Panc1 (cell line): ENCODE data around the gene TRIM37. TPM values are rescaled to one million over a fixed set of nuclear protein-coding genes. Genes with fewer than 3 reads are reported as not detected.

Source experiments
- ATAC-seq: fragments of 200-7000 bp; cut with Tn5 transposase; 2 replicates; pipeline ENCODE4 v1.9.1; 2020; ENCODE audit warnings: mild to moderate bottlenecking, moderate library complexity
- BruUV-seq: library from RNA; stranded (reverse); fragments of 400-500 nt; replicated peaks from 2 replicates; lab custom pipeline; 2021; lab: Mats Ljungman, UMichigan
- CTCF ChIA-PET: fragments of 300-600 bp; sonication (Branson Sonifier 250); formaldehyde crosslinking; loops from one replicate; lab custom pipeline; 2022; ENCODE audit warnings: antibody characterized with exemption; lab: Charles Lee
- POLR2A ChIA-PET: fragments of 300-600 bp; sonication (Branson Sonifier 250); formaldehyde crosslinking; loops from one replicate; lab custom pipeline; 2022; ENCODE audit warnings: antibody characterized with exemption; lab: Charles Lee
- DNase-seq: peaks from one replicate; pipeline ENCODE4 v3.0.0-alpha.2; 2010; ENCODE audit warnings: low read depth, low spot score
- H3K27ac ChIP-seq: 2 replicates; pipeline ENCODE4 v1.5.1; 2011; ENCODE audit warnings: mild to moderate bottlenecking, low read length, inconsistent platforms
- H3K27me3 ChIP-seq: fragments of 200-500 bp; sonication (Bioruptor generic); 2 replicates; pipeline ENCODE4 v1.6.0; 2014; ENCODE audit warnings: low read length, inconsistent platforms; ENCODE audit not compliant: control insufficient read depth, insufficient read depth
- H3K36me3 ChIP-seq: fragments of 200-500 bp; sonication (Bioruptor generic); 2 replicates; pipeline ENCODE4 v1.5.1; 2014; ENCODE audit warnings: inconsistent platforms, mild to moderate bottlenecking, low read length, moderate library complexity; ENCODE audit not compliant: control insufficient read depth, insufficient read depth
- H3K4me1 ChIP-seq: 2 replicates; pipeline ENCODE4 v1.5.1; 2011; ENCODE audit warnings: inconsistent platforms, mild to moderate bottlenecking, low read length, moderate library complexity; ENCODE audit not compliant: control insufficient read depth, insufficient read depth
- H3K4me3 ChIP-seq, 2 experiments: 2 replicates each; pipeline ENCODE4 v1.5.1; 2011 to 2012; ENCODE audit warnings: low read depth in 2 of 2, low read length in 2 of 2, mild to moderate bottlenecking in 2 of 2, inconsistent platforms in 1 of 2, moderate library complexity in 1 of 2
- H3K9me3 ChIP-seq: fragments of 200-500 bp; sonication (Bioruptor generic); 2 replicates; pipeline ENCODE4 v1.5.1; 2014; ENCODE audit warnings: low read depth, mild to moderate bottlenecking, inconsistent platforms, low read length, moderate library complexity; ENCODE audit not compliant: control insufficient read depth, insufficient read depth
- CTCF ChIP-seq: fragments of 450-650 bp; IDR thresholded peaks from 2 replicates; pipeline ENCODE4 v1.5.1; 2017; ENCODE audit warnings: mild to moderate bottlenecking
- POLR2AphosphoS5 ChIP-seq: IDR thresholded peaks from 2 replicates; pipeline ENCODE4 v1.6.1; 2012; ENCODE audit warnings: mild to moderate bottlenecking, low read depth, low read length, moderate library complexity
- SIN3A ChIP-seq: IDR thresholded peaks from 2 replicates; pipeline ENCODE4 v1.6.1; 2012; ENCODE audit warnings: low read depth, mild to moderate bottlenecking, low read length, moderate library complexity, borderline replicate concordance; ENCODE audit not compliant: insufficient read depth
- TCF7L2 ChIP-seq: IDR thresholded peaks from 2 replicates; pipeline ENCODE4 v1.6.1; 2011; ENCODE audit warnings: mild to moderate bottlenecking, low read depth, low read length, inconsistent platforms
- in situ Hi-C: cut with HindIII; loops from 2 replicates; pipeline ENCODE4 v1.10.0; 2016; ENCODE audit warnings: low sequenced_read_pairs, low pct_unique_long_range_greater_than_20kb
- intact Hi-C: fragments of 100-400 bp; cut with micrococcal nuclease; formaldehyde crosslinking; loops from one replicate; pipeline ENCODE4 v1.10.0; 2022; ENCODE audit not compliant: unreplicated experiment
- total RNA-seq: library from RNA; stranded (reverse); gene quantifications from one replicate; pipeline ENCODE4 v1.2.1, GENCODE V29; 2021; ENCODE audit not compliant: unreplicated experiment
- TF ChIP-seq, protein P1 (sequence below), 2 experiments: IDR thresholded peaks; 2 replicates each; pipeline ENCODE4 v1.6.1; 2011 to 2012; ENCODE audit warnings: low read depth in 2 of 2, control low read depth in 1 of 2, low read length in 1 of 2, mild to moderate bottlenecking in 1 of 2, moderate library complexity in 1 of 2; ENCODE audit not compliant: insufficient read depth in 1 of 2

TRIM37 gene
- total RNA-seq, 1 experiment from 2014 or later = 43.3 TPM

- Histone ChIP-seq H3K9me3 (no peaks in the 10 kb centered on the region), H3K4me3 (no peak overlapping the region), H3K4me1 (no peaks in the 10 kb centered on the region), H3K27me3 (no peaks in the 10 kb centered on the region), H3K36me3 (peaks cover 2% of the 10 kb centered on the region; the same call in 1 of the 2 replicates), H3K27ac (no peak overlapping the region)
- intact Hi-C loops = no loop called here
- no peak for DNase-seq
- TF ChIP-seq CTCF = no peak
- BruUV-seq = no TSS peak
- no peak for ATAC-seq
- in situ Hi-C loops = no loop called here
- ChIA-PET CTCF (no interaction called here), POLR2A (no interaction called here)
Measured at GRCh38 chr17:58993311-58993710, 113.4 kb downstream of the TRIM37 start.

- Histone ChIP-seq H3K9me3 (no peaks in the 10 kb centered on the region), H3K36me3 (no peaks in the 10 kb centered on the region; the same call in 1 of the 2 replicates), H3K4me3 (no peak overlapping the region), H3K27me3 (no peaks in the 10 kb centered on the region), H3K27ac (no peak overlapping the region), H3K4me1 (no peaks in the 10 kb centered on the region)
- CTCF ChIA-PET = interaction anchor here (0.7 kb wide), 1 partner anchor 681 kb away, joined by 3 read pairs; no protein-coding TSS in a partner anchor
- TF ChIP-seq, protein P1, sequence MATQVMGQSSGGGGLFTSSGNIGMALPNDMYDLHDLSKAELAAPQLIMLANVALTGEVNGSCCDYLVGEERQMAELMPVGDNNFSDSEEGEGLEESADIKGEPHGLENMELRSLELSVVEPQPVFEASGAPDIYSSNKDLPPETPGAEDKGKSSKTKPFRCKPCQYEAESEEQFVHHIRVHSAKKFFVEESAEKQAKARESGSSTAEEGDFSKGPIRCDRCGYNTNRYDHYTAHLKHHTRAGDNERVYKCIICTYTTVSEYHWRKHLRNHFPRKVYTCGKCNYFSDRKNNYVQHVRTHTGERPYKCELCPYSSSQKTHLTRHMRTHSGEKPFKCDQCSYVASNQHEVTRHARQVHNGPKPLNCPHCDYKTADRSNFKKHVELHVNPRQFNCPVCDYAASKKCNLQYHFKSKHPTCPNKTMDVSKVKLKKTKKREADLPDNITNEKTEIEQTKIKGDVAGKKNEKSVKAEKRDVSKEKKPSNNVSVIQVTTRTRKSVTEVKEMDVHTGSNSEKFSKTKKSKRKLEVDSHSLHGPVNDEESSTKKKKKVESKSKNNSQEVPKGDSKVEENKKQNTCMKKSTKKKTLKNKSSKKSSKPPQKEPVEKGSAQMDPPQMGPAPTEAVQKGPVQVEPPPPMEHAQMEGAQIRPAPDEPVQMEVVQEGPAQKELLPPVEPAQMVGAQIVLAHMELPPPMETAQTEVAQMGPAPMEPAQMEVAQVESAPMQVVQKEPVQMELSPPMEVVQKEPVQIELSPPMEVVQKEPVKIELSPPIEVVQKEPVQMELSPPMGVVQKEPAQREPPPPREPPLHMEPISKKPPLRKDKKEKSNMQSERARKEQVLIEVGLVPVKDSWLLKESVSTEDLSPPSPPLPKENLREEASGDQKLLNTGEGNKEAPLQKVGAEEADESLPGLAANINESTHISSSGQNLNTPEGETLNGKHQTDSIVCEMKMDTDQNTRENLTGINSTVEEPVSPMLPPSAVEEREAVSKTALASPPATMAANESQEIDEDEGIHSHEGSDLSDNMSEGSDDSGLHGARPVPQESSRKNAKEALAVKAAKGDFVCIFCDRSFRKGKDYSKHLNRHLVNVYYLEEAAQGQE (IDR thresholded peaks at IDR 0.05; ENCODE audit: insufficient read depth in 1 of 2, low read depth in 2 of 2, low read length in 1 of 2) = no peak
- TF ChIP-seq TCF7L2 (no peak), SIN3A (no peak), POLR2AphosphoS5 (no peak), CTCF (no peak)
- BruUV-seq = no TSS peak
- POLR2A ChIA-PET = interaction anchor here (0.6 kb wide), 1 partner anchor 13 kb away, joined by 3 read pairs; no protein-coding TSS in a partner anchor
- DNase-seq (no peak), ATAC-seq (no peak)
- intact Hi-C loops = no loop called here
- in situ Hi-C loops = no loop called here
Measured at GRCh38 chr17:58991718-58992331, 114.9 kb downstream of the TRIM37 start.
